H1 (cell line): Measurements from ENCODE around the gene CACNA2D4. TPM values are rescaled to one million over a fixed set of nuclear protein-coding genes. Genes with fewer than 3 reads are reported as not detected.
A peak's percentile ranks its signal among the peaks of the same experiment; 100 is the strongest.

Source experiments
- CTCF ChIA-PET: fragments of 300-600 bp; sonication (Branson Sonifier 250); formaldehyde crosslinking; loops from one replicate; lab custom pipeline; 2021; ENCODE audit not compliant: partially characterized antibody; lab: Charles Lee
- POLR2A ChIA-PET: fragments of 300-600 bp; sonication (Branson Sonifier 250); formaldehyde crosslinking; loops from one replicate; lab custom pipeline; 2021; ENCODE audit warnings: inconsistent platforms; ENCODE audit not compliant: partially characterized antibody; lab: Charles Lee
- DNase-seq, 2 experiments: peaks; one replicate each; pipeline versions ENCODE4 v3.0.0 to v3.0.0-alpha.2; 2010 to 2022; ENCODE audit warnings: low spot score in 2 of 2, low read depth in 1 of 2, mixed read lengths in 1 of 2
- FAIRE-seq: peaks from 2 replicates; lab custom pipeline; 2011; peaks lifted over from hg19 to GRCh38; lab: Jason Lieb, UNC
- H2AFZ ChIP-seq: 2 replicates; pipeline ENCODE4 v1.8.1; 2012; ENCODE audit warnings: low read length, inconsistent platforms
- H2AK5ac ChIP-seq: 2 replicates; pipeline ENCODE4 v1.6.1; 2013; ENCODE audit warnings: low read depth, low read length
- H2BK120ac ChIP-seq: replicated peaks from 2 replicates; pipeline ENCODE3; 2013; ENCODE audit warnings: low read depth, low read length, inconsistent platforms
- H2BK12ac ChIP-seq: 2 replicates; pipeline ENCODE4 v1.6.1; 2013; ENCODE audit warnings: low read depth, low read length
- H2BK15ac ChIP-seq: 2 replicates; pipeline ENCODE4 v1.6.1; 2013; ENCODE audit warnings: low read length
- H2BK20ac ChIP-seq: 2 replicates; pipeline ENCODE4 v1.6.1; 2013; ENCODE audit warnings: low read length
- H2BK5ac ChIP-seq: 2 replicates; pipeline ENCODE4 v1.6.1; 2013; ENCODE audit warnings: low read depth, low read length
- H3K14ac ChIP-seq: 2 replicates; pipeline ENCODE4 v1.6.1; 2013; ENCODE audit warnings: inconsistent platforms; ENCODE audit not compliant: insufficient read length
- H3K18ac ChIP-seq: 2 replicates; pipeline ENCODE4 v1.6.1; 2013; ENCODE audit warnings: low read length; ENCODE audit errors: extremely low read depth
- H3K23ac ChIP-seq: 2 replicates; pipeline ENCODE4 v1.6.1; 2013; ENCODE audit warnings: inconsistent platforms; ENCODE audit not compliant: insufficient read length
- H3K23me2 ChIP-seq: 2 replicates; pipeline ENCODE4 v1.6.1; 2013; ENCODE audit warnings: low read depth, low read length
- H3K27ac ChIP-seq: 2 replicates; pipeline ENCODE4 v1.6.1; 2011; ENCODE audit warnings: low read depth, low read length, inconsistent platforms
- H3K27me3 ChIP-seq, 4 experiments: replicated peaks in 1 of 4; 1 replicate in 1 of 4; 2 replicates in 3 of 4; pipeline versions ENCODE4 v1.6.1 to v1.8.1; 2011 to 2013; ENCODE audit warnings: low read length in 3 of 4, mild to moderate bottlenecking in 3 of 4, inconsistent platforms in 2 of 4, mixed read lengths in 2 of 4, moderate library complexity in 1 of 4; ENCODE audit not compliant: control insufficient read depth in 3 of 4, insufficient read depth in 3 of 4; ENCODE audit errors: extremely low read depth in 1 of 4
- H3K36me3 ChIP-seq, 4 experiments: 2 replicates each; pipeline versions ENCODE4 v1.6.1 to v1.8.1; 2011 to 2013; ENCODE audit warnings: mild to moderate bottlenecking in 4 of 4, low read length in 3 of 4, moderate library complexity in 2 of 4, control low read depth in 1 of 4, inconsistent platforms in 1 of 4; ENCODE audit not compliant: insufficient read depth in 4 of 4, control insufficient read depth in 2 of 4
- H3K4ac ChIP-seq: replicated peaks from 2 replicates; pipeline ENCODE3; 2013; ENCODE audit warnings: low read length, low read depth, mixed read lengths, inconsistent platforms; ENCODE audit not compliant: insufficient read length
- H3K4me1 ChIP-seq, 4 experiments: replicated peaks in 1 of 4; 1 replicate in 1 of 4; 2 replicates in 3 of 4; pipeline versions ENCODE4 v1.6.1 to v1.8.1; 2011 to 2013; ENCODE audit warnings: low read length in 3 of 4, inconsistent platforms in 2 of 4, mixed read lengths in 1 of 4; ENCODE audit not compliant: insufficient read depth in 4 of 4, control insufficient read depth in 3 of 4
- H3K4me2 ChIP-seq, 2 experiments: 2 replicates each; pipeline versions ENCODE4 v1.6.1 to v1.8.1; 2011 to 2013; ENCODE audit warnings: low read depth in 2 of 2, low read length in 2 of 2, control low read depth in 1 of 2, inconsistent platforms in 1 of 2, mild to moderate bottlenecking in 1 of 2; ENCODE audit not compliant: insufficient read depth in 1 of 2
- H3K4me3 ChIP-seq, 4 experiments: fragments of 200-600, 300-600 bp in 1 of 4; sonication (generic), shearing (Covaris generic), sonication (Bioruptor Twin) in 1 of 4; 2 replicates each; pipeline versions ENCODE4 v1.5.1 to v1.8.1; 2011 to 2016; ENCODE audit warnings: low read length in 4 of 4, low read depth in 3 of 4, control low read depth in 2 of 4, inconsistent platforms in 2 of 4, mild to moderate bottlenecking in 2 of 4, mixed read lengths in 1 of 4, moderate library complexity in 1 of 4; ENCODE audit not compliant: insufficient read depth in 2 of 4; ENCODE audit errors: extremely low read depth in 1 of 4
- H3K56ac ChIP-seq: replicated peaks from 2 replicates; pipeline ENCODE3; 2013; ENCODE audit warnings: low read depth, mild to moderate bottlenecking, mixed read lengths, low read length, inconsistent platforms; ENCODE audit not compliant: insufficient read length
- H3K79me1 ChIP-seq: 2 replicates; pipeline ENCODE4 v1.6.1; 2013; ENCODE audit warnings: low read depth, low read length, control low read depth
- H3K79me2 ChIP-seq, 2 experiments: 2 replicates each; pipeline versions ENCODE4 v1.6.1 to v1.8.1; 2012 to 2013; ENCODE audit warnings: low read length in 2 of 2, mild to moderate bottlenecking in 2 of 2, inconsistent platforms in 1 of 2; ENCODE audit not compliant: insufficient read depth in 2 of 2, control insufficient read depth in 1 of 2
- H3K9ac ChIP-seq, 4 experiments: replicated peaks in 1 of 4; 1 replicate in 1 of 4; 2 replicates in 3 of 4; pipeline versions ENCODE4 v1.6.1 to v1.8.1; 2011 to 2013; ENCODE audit warnings: low read depth in 3 of 4, low read length in 3 of 4, control low read depth in 2 of 4, mild to moderate bottlenecking in 2 of 4, moderate library complexity in 2 of 4, inconsistent platforms in 1 of 4; ENCODE audit errors: extremely low read depth in 1 of 4
- H3K9me3 ChIP-seq, 2 experiments: 2 replicates each; pipeline versions ENCODE4 v1.6.1 to v1.8.1; 2012 to 2013; ENCODE audit warnings: mild to moderate bottlenecking in 2 of 2, moderate library complexity in 2 of 2, control low read depth in 1 of 2, inconsistent platforms in 1 of 2, low read depth in 1 of 2, low read length in 1 of 2, mixed read lengths in 1 of 2; ENCODE audit not compliant: insufficient read depth in 2 of 2
- H4K20me1 ChIP-seq, 2 experiments: replicated peaks in 1 of 2; 2 replicates each; pipeline versions ENCODE3 to v1.8.1; 2011 to 2013; ENCODE audit warnings: inconsistent platforms in 2 of 2, low read length in 2 of 2, mild to moderate bottlenecking in 1 of 2; ENCODE audit not compliant: insufficient read depth in 2 of 2, control insufficient read depth in 1 of 2
- H4K5ac ChIP-seq: 2 replicates; pipeline ENCODE4 v1.6.1; 2013; ENCODE audit warnings: low read length, low read depth, mixed read lengths, inconsistent platforms; ENCODE audit not compliant: insufficient read length
- H4K8ac ChIP-seq: 2 replicates; pipeline ENCODE4 v1.8.0; 2013; ENCODE audit warnings: mild to moderate bottlenecking, moderate library complexity, low read length, inconsistent platforms; ENCODE audit not compliant: insufficient read depth; ENCODE audit errors: extremely low read depth
- H4K91ac ChIP-seq: replicated peaks from 2 replicates; pipeline ENCODE3; 2013; ENCODE audit warnings: low read length, mixed read lengths, inconsistent platforms; ENCODE audit not compliant: insufficient read length
- CHD1 ChIP-seq: IDR thresholded peaks from 2 replicates; pipeline ENCODE4 v1.6.1; 2012; ENCODE audit warnings: low read depth, low read length, improper control_type of control experiment
- FOSL1 ChIP-seq: IDR thresholded peaks from 2 replicates; pipeline ENCODE4 v1.6.1; 2011; ENCODE audit warnings: mild to moderate bottlenecking, low read depth, low read length, moderate library complexity; ENCODE audit not compliant: insufficient read depth
- HDAC2 ChIP-seq, 2 experiments: fragments of 300-600 bp in 1 of 2; sonication (generic) in 1 of 2; IDR thresholded peaks; 2 replicates each; pipeline ENCODE4 v1.6.1; 2011 to 2012; ENCODE audit warnings: low read depth in 2 of 2, low read length in 2 of 2, mild to moderate bottlenecking in 2 of 2, moderate library complexity in 2 of 2, borderline replicate concordance in 1 of 2, inconsistent platforms in 1 of 2
- HDAC6 ChIP-seq: IDR thresholded peaks from one replicate; pipeline ENCODE4 v1.7.1; 2012; ENCODE audit warnings: low read depth, mild to moderate bottlenecking, inconsistent platforms, low read length, moderate library complexity
- JUN ChIP-seq: IDR thresholded peaks from 2 replicates; pipeline ENCODE4 v1.6.1; 2011; ENCODE audit warnings: low read depth, mild to moderate bottlenecking, improper control_type of control experiment, low read length
- NRF1 ChIP-seq: IDR thresholded peaks from 2 replicates; pipeline ENCODE4 v1.6.1; 2011; ENCODE audit warnings: mild to moderate bottlenecking, low read depth, low read length, improper control_type of control experiment
- RXRA ChIP-seq: IDR thresholded peaks from 2 replicates; pipeline ENCODE4 v1.6.1; 2011; ENCODE audit warnings: low read depth, mild to moderate bottlenecking, low read length, moderate library complexity; ENCODE audit not compliant: insufficient read depth
- SIN3A ChIP-seq, 2 experiments: IDR thresholded peaks in 1 of 2; conservative IDR thresholded peaks in 1 of 2; 2 replicates each; pipeline ENCODE4 v1.6.1; 2011 to 2012; ENCODE audit warnings: low read length in 2 of 2, improper control_type of control experiment in 1 of 2, low read depth in 1 of 2, mild to moderate bottlenecking in 1 of 2
- SIX5 ChIP-seq: IDR thresholded peaks from 2 replicates; pipeline ENCODE4 v1.6.1; 2011; ENCODE audit warnings: mild to moderate bottlenecking, low read depth, low read length
- WGBS, 2 experiments: shearing (Covaris generic) in 1 of 2; methylation state at CpG; one replicate each; pipeline versions ENCODE4 v1.1.6 to v1.1.7; 2013 to 2015; ENCODE audit warnings: low lambda C conversion rate in 2 of 2, mixed read lengths in 2 of 2, inconsistent platforms in 1 of 2, low coverage in 1 of 2, missing lambda C conversion rate in 1 of 2; ENCODE audit not compliant: insufficient replicate concordance in 2 of 2, insufficient coverage in 1 of 2, insufficient read length in 1 of 2; ENCODE audit errors: extremely low coverage in 1 of 2, missing lambda C conversion rate in 1 of 2; 5-methylcytosine and 5-hydroxymethylcytosine counted together
- polyA plus RNA-seq, 7 experiments: library from polyadenylated mRNA; depleted of rRNA in 3 of 7; stranded (reverse) in 5 of 7; unstranded in 2 of 7; fragments of >200 nt in 5 of 7; fragments of 200-250 nt in 2 of 7; gene quantifications; 1 replicate in 5 of 7; 2 replicates in 1 of 7; 4 replicates in 1 of 7; pipeline versions ENCODE4 v1.2.1 to v1.2.3, GENCODE V29; 2011 to 2013; ENCODE audit warnings: missing spikeins in 2 of 7, mixed read lengths in 2 of 7
- total RNA-seq: library from RNA; stranded (reverse); fragmentation: NEBNext Ultra II Directional; extraction: Animal tissue kit (Norgen Biotek cat#: 25700); gene quantifications from 2 replicates; pipeline ENCODE4 v1.2.1, GENCODE V29; 2021

The CACNA2D4 gene
- total and polyA plus RNA-seq, 2 of the 8 experiments (the other 6 are each of a cell fraction or from before 2014, with no cell fraction given) = 0.44 to 0.88 TPM

DNA sequence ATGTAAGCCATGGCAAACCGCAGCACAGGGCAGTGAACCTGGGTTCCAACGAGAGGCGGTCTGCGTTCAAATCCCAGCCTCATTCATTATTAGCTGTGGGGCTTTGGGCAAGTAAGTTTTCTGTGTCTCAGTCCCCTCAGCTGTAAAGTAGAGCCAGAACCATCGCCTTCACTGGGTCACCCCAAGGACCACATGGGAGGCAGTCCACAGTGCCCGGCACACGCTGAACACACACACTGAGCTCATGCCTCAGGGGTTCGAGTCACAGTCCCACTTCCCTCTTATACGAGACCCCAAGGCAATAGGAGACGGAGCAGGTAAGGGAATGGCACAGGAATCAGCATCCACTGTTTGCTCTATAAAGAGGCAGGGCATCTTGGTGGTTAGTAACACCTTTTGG, 79.0 kb downstream of the CACNA2D4 start:
- Histone ChIP-seq H2BK15ac (no peak overlapping the region), H3K79me1 (no peaks in the 10 kb centered on the region), H3K4me3 (no peak overlapping the region), H4K91ac (no peak overlapping the region), H3K9ac (no peak overlapping the region), H3K9me3 (no peaks in the 10 kb centered on the region), H4K8ac (no peak overlapping the region), H3K79me2 (no peaks in the 10 kb centered on the region), H2AFZ (no peak overlapping the region), H3K18ac (no peak overlapping the region), H3K4me2 (no peak overlapping the region), H3K23ac (no peak overlapping the region), H3K36me3 (no peaks in the 10 kb centered on the region), H2BK20ac (no peak overlapping the region), H3K27ac (no peak overlapping the region), H3K56ac (no peak overlapping the region), H4K5ac (no peak overlapping the region), H2BK12ac (0 out of 2 replicates have a peak overlapping the region, but pooled peaks have one; percentile 19), H2BK5ac (no peak overlapping the region), H2BK120ac (no peak overlapping the region), H3K4ac (no peak overlapping the region), H3K4me1 (peaks cover 0 to 14% (median 6%) of the 10 kb centered on the region in 4 experiments; a peak in 5 of 7 replicates), H3K23me2 (no peaks in the 10 kb centered on the region), H3K27me3 (no peaks in the 10 kb centered on the region), H4K20me1 (no peaks in the 10 kb centered on the region), H3K14ac (no peak overlapping the region), H2AK5ac (no peak overlapping the region)
- WGBS, 2 experiments = 89% methylated on average over 10 of the region's 10 CpGs; no CpG with 5 or more reads in 1 of the 2 experiments
- TF ChIP-seq NRF1 (no peak), SIX5 (no peak), SIN3A (conservative IDR thresholded peaks at IDR 0.05 in 1 of 2, IDR thresholded peaks at IDR 0.05 in 1 of 2; ENCODE audit: low read depth in 1 of 2, low read length in 2 of 2) (no peak), RXRA (no peak), CHD1 (no peak), FOSL1 (no peak), HDAC6 (no peak), HDAC2 (IDR thresholded peaks at IDR 0.05; ENCODE audit: borderline replicate concordance in 1 of 2, low read depth in 2 of 2, low read length in 2 of 2) (no peak), JUN (no peak)
- FAIRE-seq (no peak), DNase-seq (no peak)
- ChIA-PET POLR2A (no interaction called here), CTCF (interaction anchor here (1.1 to 3.0 kb wide), 6 partner anchors 9 to 195 kb away, joined by 3 to 16 read pairs (median 6); no protein-coding TSS in a partner anchor)
